GM21825 (cell line): ENCODE results near the gene BACE2.

Source experiments
- ATAC-seq: cut with Tn5 transposase; IDR thresholded peaks from one replicate; pipeline ENCODE4 v1.9.1; 2021; ENCODE audit warnings: mild to moderate bottlenecking, moderate library complexity; ENCODE audit not compliant: unreplicated experiment

BACE2 gene

GRCh38 chr21:41147979-41148355 lies 20.0 kb upstream of the BACE2 start:
- no peak for ATAC-seq

DNA sequence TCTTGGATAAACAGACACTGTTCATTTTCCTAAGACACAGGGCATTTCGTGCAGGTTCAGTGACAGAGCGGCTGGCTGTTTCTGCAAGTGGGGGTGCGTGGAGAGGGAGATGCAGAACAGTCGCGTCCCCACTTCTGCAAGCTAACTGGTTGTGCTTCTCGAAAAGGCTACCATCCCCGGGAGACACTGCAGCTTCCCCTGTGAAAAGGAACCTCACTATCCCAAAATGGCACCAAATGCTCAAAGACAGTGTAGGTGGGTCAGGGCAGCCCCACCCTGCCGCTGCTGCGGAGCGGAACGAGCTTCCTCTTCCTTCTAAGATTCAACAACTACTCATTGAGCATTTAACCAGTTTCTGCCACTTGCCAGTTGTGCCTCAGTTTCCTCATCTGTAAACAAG lies 19.2 kb upstream of the BACE2 start:
- no peak for ATAC-seq

DNA sequence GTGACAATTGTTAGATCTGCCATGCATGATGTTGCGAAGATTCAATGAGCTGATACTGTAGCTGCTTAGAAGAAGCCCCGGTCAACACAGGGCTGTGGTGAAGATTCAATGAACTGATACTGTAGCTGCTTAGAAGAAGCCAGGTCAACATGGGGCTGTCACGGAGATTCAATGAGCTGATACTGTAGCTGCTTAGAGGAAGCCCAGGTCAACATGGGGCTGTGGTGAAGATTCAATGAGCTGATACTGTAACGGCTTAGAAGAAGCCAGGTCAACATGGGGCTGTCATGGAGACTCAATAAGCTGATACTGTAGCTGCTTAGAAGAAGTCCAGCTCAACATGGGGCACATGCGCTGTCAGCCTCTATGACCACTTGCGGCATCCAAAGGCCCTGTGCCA lies 18.8 kb upstream of the BACE2 start:
- ATAC-seq: no peak

- ATAC-seq: no peak
These were observed 15.8 kb upstream of the BACE2 start for GRCh38 chr21:41152147-41152546.

- ATAC-seq: no peak
These were observed 14.5 kb upstream of the BACE2 start for GRCh38 chr21:41153443-41153842.

GRCh38 chr21:41156142-41156541 lies 11.8 kb upstream of the BACE2 start:
- ATAC-seq: no peak

DNA sequence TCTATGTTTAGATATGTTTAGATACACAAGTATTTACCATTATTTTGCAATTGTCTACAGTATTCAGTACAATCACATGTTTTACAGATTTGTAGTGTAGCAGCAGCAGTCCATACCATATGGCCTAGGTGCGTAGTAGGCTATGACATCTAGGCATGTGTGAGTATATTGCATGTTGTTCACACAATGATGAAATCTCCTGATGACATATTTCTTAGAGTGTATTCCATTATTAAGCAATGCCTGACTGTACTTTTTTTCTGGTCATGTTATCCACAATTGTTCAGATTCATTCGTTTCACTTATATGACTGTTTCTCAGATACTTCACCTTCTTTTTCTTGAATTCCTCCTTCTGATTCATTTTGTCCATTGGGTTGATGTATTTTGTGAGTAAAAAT lies 9.9 kb upstream of the BACE2 start:
- ATAC-seq: no peak

GRCh38 chr21:41160036-41160435 lies 7.9 kb upstream of the BACE2 start:
- no peak for ATAC-seq

DNA sequence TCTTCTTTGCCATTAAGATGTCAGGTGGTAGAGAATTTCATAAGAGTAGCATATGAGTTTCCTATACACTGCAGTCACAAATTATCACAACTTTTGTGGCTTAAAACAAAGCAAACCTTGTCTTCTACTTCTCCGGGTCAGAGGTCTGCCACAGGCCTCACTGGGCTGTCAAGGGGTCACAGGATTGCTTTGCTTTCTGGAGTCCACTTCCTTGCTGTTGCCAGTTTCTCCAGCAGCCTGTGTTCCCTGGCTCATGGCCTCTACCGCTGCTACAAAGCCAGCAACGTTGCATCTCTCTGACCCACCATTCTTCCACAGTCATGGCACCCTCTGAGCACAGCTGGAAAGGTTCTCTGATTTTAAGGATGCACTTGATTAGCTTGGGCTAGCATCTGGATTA lies 6.5 kb upstream of the BACE2 start:
- no peak for ATAC-seq

- ATAC-seq: no peak
These were observed 5.9 kb upstream of the BACE2 start for GRCh38 chr21:41162096-41162495.

DNA sequence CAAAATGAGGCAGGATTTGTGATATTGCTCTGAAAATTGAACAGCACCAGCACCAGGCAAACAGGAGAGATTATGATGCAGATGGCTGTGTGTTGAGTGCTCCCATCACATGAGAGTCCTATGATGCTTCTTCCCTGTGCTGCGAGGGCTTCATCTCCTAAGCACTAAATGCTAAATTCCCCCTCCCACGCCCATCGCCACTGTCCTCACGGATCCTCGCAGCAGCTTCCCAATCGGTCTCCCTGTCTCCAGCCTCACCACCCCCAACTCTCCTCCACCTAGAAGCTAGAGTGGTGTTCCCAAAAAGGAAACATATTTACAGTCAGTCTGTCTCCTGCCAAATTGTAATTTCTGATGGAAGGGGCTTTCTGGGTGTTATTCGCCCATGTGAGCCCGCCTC lies 4.9 kb upstream of the BACE2 start:
- ATAC-seq: no peak

DNA sequence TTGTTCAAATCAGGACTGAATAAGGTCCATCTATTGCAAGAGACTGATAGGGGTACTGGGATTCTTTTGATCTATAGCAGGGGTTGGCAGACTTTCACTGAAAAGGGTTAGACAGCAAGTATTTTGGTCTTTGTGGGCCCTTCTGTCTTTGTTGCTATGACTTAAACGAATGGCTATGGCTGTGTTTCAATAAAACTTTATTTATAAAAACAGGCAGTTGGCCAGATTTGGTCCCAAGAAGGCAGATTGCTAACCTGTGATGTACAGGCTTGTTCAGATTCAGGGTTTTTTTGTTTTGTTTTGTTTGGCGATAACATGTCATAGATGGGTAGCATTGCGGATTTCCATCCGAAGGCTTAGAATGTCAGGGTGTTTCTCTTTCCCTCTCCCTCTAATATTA lies 3.9 kb upstream of the BACE2 start:
- ATAC-seq: no peak

DNA sequence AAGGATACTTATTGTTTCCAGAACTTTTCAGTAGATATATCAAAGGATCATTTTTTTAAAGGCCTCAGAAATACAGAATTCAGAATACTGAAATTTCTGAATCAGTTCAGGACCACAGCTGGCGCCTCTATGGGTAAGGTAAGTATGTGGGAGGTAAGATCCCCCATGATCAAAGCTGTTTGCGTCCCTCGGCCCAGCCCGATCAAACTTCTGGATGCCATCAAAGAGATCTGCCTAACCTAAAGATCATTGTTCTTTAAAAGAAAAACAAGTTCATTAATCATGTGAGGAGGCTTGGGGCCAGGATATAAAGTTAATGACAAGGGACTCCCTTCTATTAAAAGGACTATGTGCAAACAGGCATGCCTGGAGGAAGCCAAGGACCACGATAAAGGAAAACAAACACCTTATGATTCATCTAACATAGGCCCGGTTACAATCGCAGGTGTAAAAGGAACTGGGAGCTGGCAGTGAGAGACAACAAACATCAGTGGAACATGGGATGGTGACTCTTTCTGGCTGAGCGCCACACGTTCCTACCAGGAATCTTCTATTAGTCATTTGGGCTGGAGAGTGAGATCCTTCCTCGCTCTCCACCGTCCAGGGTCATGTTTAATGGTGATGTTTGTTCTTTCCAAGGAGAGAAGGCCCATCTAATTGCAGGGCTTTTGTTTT lies 2.8 kb upstream of the BACE2 start:
- ATAC-seq: no peak

DNA sequence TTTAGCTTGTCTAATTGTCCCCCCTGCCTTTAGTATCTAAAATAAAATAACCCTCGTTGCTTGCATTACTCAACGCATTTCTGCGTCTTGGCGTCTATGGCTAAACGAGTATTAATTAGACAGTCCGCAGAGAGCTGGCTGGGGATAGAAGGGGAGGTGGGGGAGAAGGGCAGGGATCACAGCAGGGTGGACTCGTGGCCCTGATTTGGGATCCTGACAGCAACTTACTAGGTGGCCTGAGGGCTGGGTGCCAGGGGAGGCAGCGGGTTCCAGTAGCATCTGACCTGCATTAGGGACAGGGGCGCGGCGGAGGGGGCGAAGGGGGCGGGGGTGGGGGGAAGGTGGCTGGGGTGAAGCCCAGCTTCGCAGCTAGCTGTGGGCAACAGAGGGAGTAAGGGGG lies 1.1 kb upstream of the BACE2 start:
- no peak for ATAC-seq

DNA sequence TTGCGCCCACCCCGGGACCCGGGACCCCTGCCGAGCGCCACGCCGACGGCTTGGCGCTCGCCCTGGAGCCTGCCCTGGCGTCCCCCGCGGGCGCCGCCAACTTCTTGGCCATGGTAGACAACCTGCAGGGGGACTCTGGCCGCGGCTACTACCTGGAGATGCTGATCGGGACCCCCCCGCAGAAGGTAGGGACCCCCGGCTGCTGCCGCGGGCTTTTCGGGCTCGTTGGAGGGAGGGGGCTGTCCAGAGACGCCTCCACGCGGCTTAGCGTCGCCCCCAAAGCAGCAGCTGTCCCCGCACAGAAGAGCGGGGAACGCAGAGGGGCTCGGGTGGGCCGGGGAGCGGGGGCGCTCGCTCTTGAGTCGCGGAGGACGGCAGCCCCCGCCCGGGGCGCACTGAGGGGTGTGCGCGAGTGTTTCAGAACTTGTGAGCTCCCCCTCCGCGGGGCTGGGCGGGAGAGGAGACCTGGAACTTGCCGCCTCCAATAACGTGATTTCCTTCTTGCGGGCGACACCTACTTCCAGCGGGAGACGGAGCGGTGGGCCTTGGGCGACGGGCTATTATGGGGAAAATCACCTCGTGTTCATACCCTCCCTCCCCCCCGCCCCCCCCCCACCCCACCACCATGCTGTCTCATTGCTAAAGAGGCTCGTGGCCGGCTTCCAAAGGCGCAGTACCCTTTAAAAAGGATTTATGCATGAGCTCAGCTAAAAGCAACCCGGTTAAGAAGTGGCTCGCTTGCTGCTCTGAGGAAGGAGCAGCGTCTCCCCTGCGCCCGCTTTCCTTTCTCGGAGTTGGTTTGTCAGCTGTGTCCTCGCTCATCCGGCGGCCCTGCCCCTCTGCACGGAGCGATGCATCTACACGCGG lies 664 bp downstream of the BACE2 start:
- no peak for ATAC-seq

GRCh38 chr21:41169258-41169576 lies 1.3 kb downstream of the BACE2 start:
- ATAC-seq: no peak

GRCh38 chr21:41169701-41170100 lies 1.7 kb downstream of the BACE2 start:
- ATAC-seq: no peak

DNA sequence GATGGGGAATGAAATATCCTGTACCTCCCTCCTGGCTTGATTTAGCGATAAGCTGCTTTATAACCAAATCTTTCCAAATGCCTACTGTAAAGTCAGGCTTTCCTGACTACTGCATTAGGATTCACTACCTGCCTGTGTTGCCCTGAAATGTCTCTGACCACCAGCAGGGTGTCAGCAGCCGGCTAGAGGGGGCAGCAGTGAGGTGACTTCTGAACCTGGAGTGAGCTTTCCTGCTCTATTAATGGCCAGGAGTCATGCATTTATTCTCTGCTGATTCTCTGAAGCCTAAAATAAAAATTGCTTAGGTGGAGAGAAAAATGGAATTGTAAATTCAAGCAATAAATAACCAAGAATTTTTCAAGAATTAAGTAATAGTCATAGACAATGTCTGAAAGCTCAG lies 2.5 kb downstream of the BACE2 start:
- ATAC-seq: no peak

- no peak for ATAC-seq
These were observed 3.1 kb downstream of the BACE2 start for GRCh38 chr21:41170859-41171609.

DNA sequence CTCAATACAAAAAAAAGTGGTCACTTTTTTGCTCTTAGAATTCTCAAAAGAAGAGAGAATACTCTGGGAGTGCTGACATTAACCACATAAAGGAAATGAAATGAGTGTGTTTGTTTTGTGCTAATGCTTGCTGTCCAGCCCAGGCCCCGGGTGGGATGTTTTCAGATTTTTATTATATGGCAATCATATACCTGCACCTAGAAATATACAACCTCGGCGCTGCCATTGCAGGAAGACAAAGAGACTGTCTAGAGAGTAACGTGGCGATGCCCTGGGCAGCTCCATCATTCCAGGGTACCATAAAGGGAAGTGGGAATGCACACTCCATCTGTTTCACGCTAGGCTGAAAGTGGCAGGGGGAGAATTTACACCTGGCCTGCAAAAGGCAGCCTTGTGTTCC lies 7.1 kb downstream of the BACE2 start:
- ATAC-seq: no peak

GRCh38 chr21:41176846-41177245 lies 8.9 kb downstream of the BACE2 start:
- ATAC-seq: no peak

DNA sequence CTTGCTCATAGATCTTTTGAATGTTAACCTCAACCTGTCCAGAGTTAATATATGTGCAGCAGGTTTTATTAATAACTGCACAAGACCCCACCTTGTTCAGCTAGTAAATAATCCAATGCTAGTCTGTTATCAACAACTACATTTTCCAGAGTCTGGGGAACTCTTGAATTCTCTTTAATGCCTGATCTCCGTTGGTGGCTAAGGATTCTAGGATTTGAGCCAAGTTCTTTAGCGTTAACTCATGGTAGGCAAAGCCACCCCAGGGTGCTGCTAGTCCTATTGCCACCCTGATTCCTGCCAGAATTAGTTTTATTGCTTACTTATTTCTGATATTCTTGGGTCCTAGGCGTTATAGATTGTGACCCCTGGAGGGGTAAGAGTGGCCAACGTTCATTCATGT lies 12.8 kb downstream of the BACE2 start:
- no peak for ATAC-seq
